Mesendoderm (in vitro differentiated cells): ENCODE measurements around the gene TSC22D2.

Experiments
- DNase-seq: peaks from one replicate; pipeline ENCODE4 v3.0.0; 2013
- H2AK5ac ChIP-seq: 2 replicates; pipeline ENCODE4 v1.6.1; 2013; ENCODE audit warnings: low read length, inconsistent platforms
- H2BK120ac ChIP-seq: 2 replicates; pipeline ENCODE4 v1.6.1; 2013; ENCODE audit warnings: low read depth, mild to moderate bottlenecking, low read length, moderate library complexity, mixed read lengths
- H2BK15ac ChIP-seq: replicated peaks from 2 replicates; pipeline ENCODE4 v1.6.1; 2013; ENCODE audit warnings: low read depth, mild to moderate bottlenecking, moderate library complexity
- H2BK5ac ChIP-seq: 2 replicates; pipeline ENCODE4 v1.6.1; 2013; ENCODE audit warnings: low read length, inconsistent platforms
- H3K18ac ChIP-seq: 2 replicates; pipeline ENCODE4 v1.6.1; 2013; ENCODE audit warnings: mild to moderate bottlenecking, low read length, mixed read lengths
- H3K23ac ChIP-seq: one replicate; pipeline ENCODE4 v1.6.1; 2013; ENCODE audit warnings: low read length
- H3K27ac ChIP-seq: 2 replicates; pipeline ENCODE4 v1.5.1; 2013; ENCODE audit warnings: low read depth, mild to moderate bottlenecking, inconsistent platforms, low read length, moderate library complexity
- H3K27me3 ChIP-seq: 2 replicates; pipeline ENCODE4 v1.6.1; 2013; ENCODE audit warnings: low read length, control low read depth, mild to moderate bottlenecking, inconsistent platforms; ENCODE audit not compliant: insufficient read depth, poor library complexity
- H3K36me3 ChIP-seq: 2 replicates; pipeline ENCODE4 v1.6.1; 2013; ENCODE audit warnings: low read length, inconsistent platforms; ENCODE audit not compliant: control insufficient read depth, insufficient read depth
- H3K4ac ChIP-seq: one replicate; pipeline ENCODE4 v1.6.1; 2013; ENCODE audit warnings: low read depth, mild to moderate bottlenecking, low read length, moderate library complexity
- H3K4me1 ChIP-seq: 2 replicates; pipeline ENCODE4 v1.6.1; 2013; ENCODE audit warnings: low read depth, low read length, inconsistent platforms; ENCODE audit not compliant: control insufficient read depth
- H3K4me2 ChIP-seq: 2 replicates; pipeline ENCODE4 v1.6.1; 2013; ENCODE audit warnings: low read length
- H3K4me3 ChIP-seq: 2 replicates; pipeline ENCODE4 v1.5.1; 2013; ENCODE audit warnings: mild to moderate bottlenecking, low read length
- H3K56ac ChIP-seq: one replicate; pipeline ENCODE4 v1.6.1; 2013; ENCODE audit warnings: low read length
- H3K79me1 ChIP-seq: 2 replicates; pipeline ENCODE4 v1.6.1; 2013; ENCODE audit warnings: low read length, inconsistent platforms
- H3K79me2 ChIP-seq: 2 replicates; pipeline ENCODE4 v1.6.1; 2013; ENCODE audit warnings: mild to moderate bottlenecking, low read length; ENCODE audit not compliant: control insufficient read depth, insufficient read depth
- H3K9ac ChIP-seq: 2 replicates; pipeline ENCODE4 v1.6.1; 2013; ENCODE audit warnings: low read length, inconsistent platforms
- H4K5ac ChIP-seq: one replicate; pipeline ENCODE4 v1.6.1; 2013; ENCODE audit warnings: low read length
- H4K8ac ChIP-seq: one replicate; pipeline ENCODE4 v1.6.1; 2013; ENCODE audit warnings: low read depth, mild to moderate bottlenecking, control low read depth, low read length, moderate library complexity
- WGBS: extraction: QIAGEN DNeasy Blood & Tissue Kit; methylation state at CpG from one replicate; pipeline ENCODE4 v1.1.7; 2013; ENCODE audit warnings: low lambda C conversion rate, missing lambda C conversion rate; ENCODE audit not compliant: insufficient coverage; ENCODE audit errors: extremely low coverage; 5-methylcytosine and 5-hydroxymethylcytosine counted together

TSC22D2 gene

DNA sequence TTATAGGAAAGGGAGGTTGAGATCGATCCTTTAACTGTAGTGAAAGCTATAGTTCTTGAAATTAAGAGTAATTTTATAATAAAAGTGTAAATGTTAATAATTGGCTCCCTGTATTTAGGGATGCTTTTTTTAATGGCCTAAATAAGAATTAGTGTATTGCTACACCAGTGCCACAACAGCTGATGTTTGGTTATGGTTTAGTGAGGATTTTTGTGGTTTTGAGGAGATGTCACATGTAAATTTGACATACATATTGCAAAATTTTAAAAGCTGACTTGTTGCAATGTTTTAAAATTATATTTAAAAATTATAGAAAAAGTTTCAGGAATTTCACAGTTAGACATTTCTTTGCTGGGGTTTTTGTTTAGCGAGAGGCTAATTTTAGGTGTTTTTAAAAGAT is 3.9 kb downstream of the TSC22D2 start:
- no peak overlapping the region for H3K23ac ChIP-seq
- no peaks in the 10 kb centered on the region for H3K27me3 ChIP-seq
- no peak overlapping the region for H3K4me2 ChIP-seq
- peaks cover 2% of the 10 kb centered on the region for H3K4me1 ChIP-seq
- H2AK5ac ChIP-seq: no peak overlapping the region
- no peak overlapping the region for H3K4ac ChIP-seq
- no peak overlapping the region for H4K8ac ChIP-seq
- no peak overlapping the region for H3K9ac ChIP-seq
- no peak overlapping the region for H2BK5ac ChIP-seq
- H3K4me3 ChIP-seq: no peak overlapping the region
- H3K18ac ChIP-seq: no peak overlapping the region
- H2BK15ac ChIP-seq: no peak overlapping the region
- DNase-seq: no peak
- H3K79me2 ChIP-seq: peaks cover 53% of the 10 kb centered on the region
- H2BK120ac ChIP-seq: no peak overlapping the region
- H3K36me3 ChIP-seq: no peaks in the 10 kb centered on the region
- peaks cover 11% of the 10 kb centered on the region for H3K79me1 ChIP-seq
- H4K5ac ChIP-seq: no peak overlapping the region
- no peak overlapping the region for H3K27ac ChIP-seq
- 100% methylated on average over 2 of the region's 2 CpGs for WGBS
- no peak overlapping the region for H3K56ac ChIP-seq

DNA sequence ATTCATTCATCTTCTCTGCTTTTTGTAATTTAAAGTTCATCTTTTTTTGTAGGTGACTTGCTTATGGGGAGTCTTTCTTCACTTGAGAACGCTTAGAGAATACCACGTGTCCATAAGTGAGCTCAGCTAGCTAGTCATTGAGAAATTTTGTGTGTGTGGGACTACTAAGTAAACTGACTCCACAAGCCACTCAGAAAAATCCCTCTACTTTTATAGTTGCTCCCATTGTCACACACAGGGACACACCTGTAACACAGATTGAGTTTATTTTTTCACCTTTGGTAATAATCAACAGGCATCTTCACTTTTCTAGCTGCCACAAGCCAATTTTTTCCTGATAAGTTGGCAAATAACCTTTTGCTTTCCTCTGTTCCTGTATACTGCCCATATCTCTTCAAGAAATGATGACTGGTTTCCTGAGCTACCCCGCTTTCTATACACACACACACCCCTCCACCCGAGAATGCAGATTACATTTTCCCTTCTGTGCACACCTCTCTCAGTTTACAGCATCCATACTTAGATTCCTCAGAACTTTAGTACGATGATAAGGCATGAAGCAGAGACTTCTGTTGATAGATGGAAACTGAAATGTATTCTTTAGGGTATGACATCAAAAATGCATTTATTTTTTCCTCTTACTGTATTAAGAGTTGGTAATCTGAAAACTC is 4.6 kb downstream of the TSC22D2 start:
- Histone ChIP-seq H3K36me3 (no peaks in the 10 kb centered on the region), H3K79me2 (peaks cover 58% of the 10 kb centered on the region), H3K27me3 (no peaks in the 10 kb centered on the region), H4K8ac (no peak overlapping the region), H3K4ac (no peak overlapping the region), H4K5ac (no peak overlapping the region), H3K4me1 (peaks cover 2% of the 10 kb centered on the region), H3K4me2 (peak overlapping the region; percentile 63), H3K4me3 (peak overlapping the region; percentile 19), H2AK5ac (no peak overlapping the region), H3K9ac (peak overlapping the region; percentile 61), H3K56ac (peak overlapping the region; percentile 45), H3K23ac (no peak overlapping the region), H2BK5ac (no peak overlapping the region), H3K27ac (no peak overlapping the region), H3K79me1 (peaks cover 11% of the 10 kb centered on the region), H2BK120ac (no peak overlapping the region), H3K18ac (no peak overlapping the region), H2BK15ac (no peak overlapping the region)
- DNase-seq: no peak
- no CpG with 5 or more reads among the region's 5 CpGs for whole genome bisulfite sequencing

DNA sequence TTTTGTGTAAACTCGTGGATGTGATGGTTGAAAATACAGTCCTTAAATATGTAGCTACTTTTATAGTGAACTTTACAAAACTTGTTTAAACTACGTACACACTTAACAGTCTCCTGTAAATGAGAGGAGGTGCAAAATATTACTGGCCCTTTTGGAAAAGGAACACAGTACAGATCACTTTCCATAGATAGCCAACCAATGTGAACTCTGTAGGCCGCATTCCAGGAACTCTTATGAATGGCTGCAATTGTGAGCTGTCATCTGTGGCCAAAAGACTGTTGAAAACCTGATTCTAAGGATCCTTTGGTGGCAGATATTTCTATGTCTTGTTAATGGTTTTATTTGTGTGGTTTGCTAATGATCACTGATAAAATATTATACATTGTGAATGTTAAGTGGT is 6.2 kb downstream of the TSC22D2 start:
- Histone ChIP-seq H2BK120ac (no peak overlapping the region), H3K36me3 (no peaks in the 10 kb centered on the region), H3K27me3 (no peaks in the 10 kb centered on the region), H3K4me3 (no peak overlapping the region), H3K18ac (no peak overlapping the region), H3K27ac (no peak overlapping the region), H4K5ac (no peak overlapping the region), H3K56ac (no peak overlapping the region), H3K4me1 (peaks cover 2% of the 10 kb centered on the region), H2AK5ac (no peak overlapping the region), H2BK5ac (no peak overlapping the region), H3K79me1 (peaks cover 10% of the 10 kb centered on the region), H3K79me2 (peaks cover 60% of the 10 kb centered on the region), H4K8ac (no peak overlapping the region), H3K9ac (no peak overlapping the region), H3K23ac (no peak overlapping the region), H3K4ac (no peak overlapping the region), H3K4me2 (no peak overlapping the region), H2BK15ac (no peak overlapping the region)
- peak; percentile 23 for DNase-seq
- no CpG with 5 or more reads among the region's 3 CpGs for WGBS

DNA sequence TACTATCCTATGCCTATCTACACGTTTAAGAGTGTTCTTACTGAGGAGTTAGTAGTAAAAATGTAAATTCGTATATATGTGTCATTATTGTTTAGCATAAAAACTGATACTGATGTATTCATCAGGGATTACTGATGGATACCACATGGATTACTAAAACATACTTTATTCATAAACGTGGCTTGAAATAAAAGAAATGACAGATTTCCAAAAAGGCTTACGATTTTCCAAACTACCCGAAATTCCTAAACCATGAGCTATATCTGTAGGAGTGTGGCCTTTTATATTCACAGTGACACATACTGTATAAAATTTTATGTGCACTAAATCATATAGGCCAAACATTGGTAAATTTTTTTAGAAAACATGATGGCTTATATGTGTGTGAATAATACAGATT is 6.9 kb downstream of the TSC22D2 start:
- H3K4me1 ChIP-seq: peaks cover 2% of the 10 kb centered on the region
- H3K27ac ChIP-seq: no peak overlapping the region
- no peak overlapping the region for H2BK15ac ChIP-seq
- H3K18ac ChIP-seq: no peak overlapping the region
- H4K8ac ChIP-seq: no peak overlapping the region
- no peak overlapping the region for H3K4ac ChIP-seq
- no peaks in the 10 kb centered on the region for H3K27me3 ChIP-seq
- no peak overlapping the region for H2BK120ac ChIP-seq
- H3K36me3 ChIP-seq: no peaks in the 10 kb centered on the region
- no peak for DNase-seq
- H3K4me2 ChIP-seq: no peak overlapping the region
- H3K23ac ChIP-seq: no peak overlapping the region
- H2AK5ac ChIP-seq: no peak overlapping the region
- H3K79me1 ChIP-seq: peaks cover 6% of the 10 kb centered on the region
- H3K9ac ChIP-seq: no peak overlapping the region
- H3K79me2 ChIP-seq: peaks cover 53% of the 10 kb centered on the region
- no peak overlapping the region for H3K56ac ChIP-seq
- no peak overlapping the region for H4K5ac ChIP-seq
- H2BK5ac ChIP-seq: no peak overlapping the region
- WGBS: no CpG with 5 or more reads among the region's 5 CpGs
- H3K4me3 ChIP-seq: no peak overlapping the region

DNA sequence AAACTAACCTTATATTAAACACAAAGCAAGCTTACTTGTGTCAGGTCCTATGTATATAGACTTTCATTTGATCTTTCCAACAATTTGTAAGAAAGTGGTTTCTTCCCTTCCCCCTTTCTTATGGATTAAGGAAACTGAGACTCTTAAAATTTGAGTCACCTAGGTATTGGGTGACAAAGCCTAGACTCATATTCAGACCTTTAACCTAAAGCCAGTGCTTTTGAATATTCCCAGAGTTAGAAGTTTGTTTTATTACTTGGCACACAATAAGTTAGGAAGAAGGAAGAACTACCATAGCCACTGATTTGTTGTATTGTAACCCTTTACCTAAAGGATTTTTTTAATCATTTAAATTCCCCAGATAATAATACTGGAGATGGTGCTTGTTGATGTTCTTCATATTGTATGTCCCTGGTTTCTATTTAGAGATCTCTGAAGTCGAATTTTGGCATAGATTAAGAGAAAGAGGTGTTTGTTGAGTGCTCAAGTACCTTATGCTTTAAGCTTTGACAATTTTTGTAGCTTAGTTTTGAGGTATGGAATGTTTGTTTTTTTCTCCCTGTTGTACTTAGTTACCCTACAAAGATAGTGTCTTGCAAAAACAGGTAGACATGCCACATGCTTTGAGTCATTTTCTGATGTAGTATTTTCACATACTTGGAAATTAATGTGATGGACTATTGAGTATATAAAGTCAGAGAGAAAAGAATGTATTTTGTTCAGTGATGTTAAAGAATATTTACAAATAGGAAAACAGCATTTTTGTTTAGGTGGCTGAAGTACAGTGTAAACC is 11.2 kb downstream of the TSC22D2 start:
- no peak for DNase-seq
- H3K56ac ChIP-seq: no peak overlapping the region
- H4K5ac ChIP-seq: no peak overlapping the region
- no peaks in the 10 kb centered on the region for H3K27me3 ChIP-seq
- no peak overlapping the region for H2BK5ac ChIP-seq
- no peak overlapping the region for H2BK120ac ChIP-seq
- peaks cover 26% of the 10 kb centered on the region for H3K79me2 ChIP-seq
- H3K79me1 ChIP-seq: peaks cover 4% of the 10 kb centered on the region
- no peak overlapping the region for H4K8ac ChIP-seq
- H3K27ac ChIP-seq: no peak overlapping the region
- H3K18ac ChIP-seq: no peak overlapping the region
- no peak overlapping the region for H3K9ac ChIP-seq
- no peak overlapping the region for H3K4me3 ChIP-seq
- H3K4me2 ChIP-seq: no peak overlapping the region
- no peak overlapping the region for H3K4ac ChIP-seq
- H3K4me1 ChIP-seq: no peaks in the 10 kb centered on the region
- no peak overlapping the region for H3K23ac ChIP-seq
- no peaks in the 10 kb centered on the region for H3K36me3 ChIP-seq
- no peak overlapping the region for H2BK15ac ChIP-seq
- no CpG with 5 or more reads among the region's 1 CpG for WGBS
- H2AK5ac ChIP-seq: no peak overlapping the region
